Measurements from ENCODE around the gene DIAPH1.

DIAPH1 gene

DNA sequence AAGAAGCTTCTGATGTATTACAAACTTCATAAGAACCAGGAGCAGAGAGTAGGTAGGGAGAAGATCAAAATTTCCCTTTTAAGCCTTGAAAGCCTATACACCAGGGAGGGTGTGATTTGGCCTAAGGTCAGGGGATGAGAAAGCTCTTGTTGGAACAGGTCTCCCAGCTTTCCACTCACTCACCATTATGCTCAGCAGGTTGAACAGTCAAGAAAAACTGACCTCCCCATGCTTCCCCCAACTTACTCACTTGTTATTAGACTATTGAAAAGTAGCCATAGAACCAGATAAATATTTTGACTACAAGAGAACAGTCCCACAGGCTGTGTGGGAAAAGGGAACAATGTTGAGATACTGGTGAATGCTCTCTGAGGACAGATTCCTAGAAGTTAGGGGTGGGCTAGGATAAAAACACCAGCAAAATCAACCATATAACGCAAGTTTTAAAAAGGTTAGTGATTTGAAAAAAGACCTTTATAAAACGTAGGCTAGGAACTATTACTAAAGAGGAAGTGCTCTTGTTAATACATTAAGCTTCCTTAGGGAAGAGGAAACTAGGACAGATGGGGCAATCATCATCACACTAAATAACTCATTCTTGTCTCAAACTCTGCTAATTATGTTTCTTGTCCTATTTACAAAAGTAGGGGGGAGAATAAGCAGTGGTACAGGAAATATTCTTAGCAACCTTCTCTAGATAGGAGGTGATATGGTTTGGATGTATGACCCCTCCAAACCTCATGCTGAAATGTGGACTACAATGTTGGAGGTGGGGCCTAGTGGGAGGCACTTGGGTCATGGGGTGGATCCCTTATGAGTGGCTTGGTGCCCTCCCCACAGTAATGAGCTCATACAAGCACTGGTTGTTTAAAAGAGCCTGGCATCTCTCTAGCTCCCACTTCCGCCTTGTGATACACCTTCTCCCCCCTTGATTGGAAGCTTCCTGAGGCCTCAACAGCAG lies 98.9 kb downstream of the DIAPH1 start:
- DNase-seq (ENCODE audit: low spot score) = no peak

DNA sequence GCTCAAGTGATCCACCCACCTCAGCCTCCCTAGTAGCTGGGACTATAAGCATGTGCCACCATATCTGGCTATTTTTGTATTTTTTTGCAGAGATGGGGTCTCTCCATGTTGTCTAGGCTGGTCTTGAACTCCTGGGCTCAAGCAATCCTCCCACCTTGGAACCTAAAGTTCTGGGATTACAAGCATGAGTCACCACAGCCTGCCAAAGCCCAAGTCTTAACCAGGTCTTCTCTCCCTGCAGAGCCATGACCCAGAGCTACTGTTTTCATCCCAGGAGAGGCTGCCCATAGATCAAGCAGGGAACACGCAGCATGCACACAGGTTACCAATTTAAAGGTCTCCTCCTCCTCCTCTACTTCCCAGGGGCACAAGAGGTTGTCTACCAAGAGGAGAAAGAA lies 100.2 kb downstream of the DIAPH1 start:
- DNase-seq (ENCODE audit: low spot score) = no peak

DNA sequence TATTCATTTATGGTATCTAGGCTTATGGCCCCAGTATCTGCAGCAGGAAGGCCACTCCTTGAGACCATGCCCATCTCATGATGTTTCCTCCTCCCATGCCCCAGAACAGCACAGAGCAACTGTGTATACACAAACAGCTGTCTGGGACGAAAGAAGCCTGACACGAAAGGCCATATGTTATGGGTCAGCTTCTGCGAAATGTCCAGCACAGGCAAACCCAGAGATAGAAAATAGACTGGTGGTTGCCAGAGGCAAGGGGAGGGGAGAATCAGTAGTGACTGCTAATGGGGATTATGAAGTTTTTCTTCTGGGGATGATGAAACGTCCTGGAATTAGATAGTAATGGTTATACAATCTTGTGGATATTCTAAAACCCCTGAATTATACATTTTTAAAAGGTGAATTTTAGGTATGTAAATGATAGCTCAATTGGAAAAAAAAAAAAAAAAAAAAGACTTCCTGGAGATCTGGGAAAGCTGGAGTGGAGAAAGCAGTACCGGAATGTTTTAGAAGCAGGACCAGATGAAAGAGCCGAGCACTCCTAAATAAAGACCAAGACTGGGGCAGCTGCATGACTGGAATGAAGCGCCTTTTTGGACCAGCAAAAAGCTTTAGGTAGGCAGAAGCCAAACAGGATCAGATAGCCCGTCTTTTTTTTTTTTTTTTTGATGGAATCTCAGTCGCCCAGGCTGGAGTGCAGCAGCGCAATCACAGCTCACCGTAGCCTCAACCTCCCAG lies 100.8 kb downstream of the DIAPH1 start:
- no peak for DNase-seq (ENCODE audit: low spot score)

DNA sequence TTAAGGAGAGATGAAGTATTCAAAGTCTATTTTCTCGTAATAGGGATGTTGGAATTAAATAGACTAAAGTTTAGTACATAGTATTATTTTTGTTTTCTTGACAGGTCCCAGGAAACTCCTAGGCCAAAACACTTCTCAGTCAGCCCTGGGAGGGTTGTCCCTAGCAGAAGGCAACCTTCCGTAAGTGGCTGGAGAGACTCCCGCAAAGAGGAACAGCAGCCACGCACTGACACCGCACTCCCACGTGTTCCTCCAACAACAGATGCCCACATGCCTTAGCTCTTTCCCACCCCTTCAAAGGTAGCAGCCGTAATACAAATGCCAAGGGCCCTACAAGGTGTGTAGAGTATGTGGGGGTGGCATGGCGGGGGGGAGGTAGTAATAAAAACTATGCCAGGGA lies 101.5 kb downstream of the DIAPH1 start:
- DNase-seq (ENCODE audit: low spot score) = no peak

DNA sequence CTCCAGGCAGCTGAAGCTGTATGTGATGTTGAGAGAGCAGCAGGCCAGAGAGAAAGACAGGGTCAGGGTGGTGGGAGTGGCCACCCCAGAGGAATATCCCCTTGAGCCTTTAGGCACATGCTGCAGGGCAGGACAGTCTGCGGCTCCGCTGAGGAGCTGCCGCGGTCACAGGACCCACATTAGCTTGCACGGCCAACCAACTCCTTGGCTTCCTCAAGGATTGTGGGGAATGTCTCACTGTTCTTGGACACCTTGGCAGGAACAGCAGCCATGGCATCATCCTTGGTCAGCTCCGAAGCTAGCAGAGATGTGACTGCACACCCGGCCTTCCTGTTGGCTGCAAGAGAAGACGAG lies 102.2 kb downstream of the DIAPH1 start:
- no peak for DNase-seq (ENCODE audit: low spot score)

DNA sequence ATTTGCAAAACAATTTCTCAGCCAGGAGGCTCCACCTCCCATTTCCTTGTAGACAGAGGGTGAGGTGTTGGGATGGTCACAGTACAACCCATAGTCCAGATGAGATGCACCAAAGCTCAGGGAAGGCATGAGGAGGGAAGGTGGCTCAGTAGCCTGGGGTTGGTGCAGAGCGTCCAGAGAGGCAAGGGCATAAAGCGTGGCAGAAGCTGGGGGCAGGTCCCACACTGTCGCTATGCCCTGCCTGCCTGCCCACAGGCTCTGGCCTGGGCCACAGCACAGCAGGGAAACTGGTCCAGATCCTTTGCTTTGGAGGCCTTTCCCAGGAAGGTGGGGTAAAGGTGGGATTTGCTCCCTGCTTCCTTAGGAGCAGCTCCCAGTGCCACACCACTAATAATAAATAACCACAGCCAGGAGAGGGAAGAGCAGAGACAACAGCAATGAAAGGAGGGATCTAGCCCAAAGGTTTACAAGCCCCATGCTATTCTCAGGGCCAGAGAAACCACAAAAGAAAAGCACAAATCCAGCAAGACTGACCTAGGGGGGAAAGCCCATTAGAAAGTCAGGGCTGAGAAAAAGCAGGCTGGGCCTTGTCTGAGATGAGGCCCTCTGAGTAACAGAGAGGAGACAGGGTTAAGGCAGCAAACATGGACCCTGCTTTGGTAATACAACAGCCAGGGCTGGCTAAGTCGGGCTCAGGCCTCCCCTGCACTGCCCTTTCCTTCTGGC lies 102.7 kb downstream of the DIAPH1 start:
- DNase-seq (ENCODE audit: low spot score) = no peak

DNA sequence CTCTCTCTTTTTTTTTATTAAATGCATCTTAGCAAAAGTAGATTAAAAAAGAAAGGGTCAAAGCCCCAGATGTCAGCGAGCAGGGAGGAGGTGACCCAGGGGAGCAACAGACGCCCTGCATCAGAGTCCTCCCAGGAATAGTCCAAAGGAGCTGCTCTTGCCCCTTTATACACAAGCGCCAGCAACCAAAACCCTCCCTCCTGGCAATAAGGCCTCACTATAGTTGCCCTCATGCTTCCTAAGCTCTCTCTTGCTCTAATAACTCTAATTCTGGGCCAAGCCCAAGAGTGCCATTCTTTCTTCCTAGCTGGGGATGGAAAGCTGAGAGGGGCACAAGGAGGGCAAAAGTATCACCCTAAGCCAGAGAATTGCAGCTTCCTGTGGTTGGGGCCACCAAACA lies 103.7 kb downstream of the DIAPH1 start:
- DNase-seq (ENCODE audit: low spot score) = no peak

DNA sequence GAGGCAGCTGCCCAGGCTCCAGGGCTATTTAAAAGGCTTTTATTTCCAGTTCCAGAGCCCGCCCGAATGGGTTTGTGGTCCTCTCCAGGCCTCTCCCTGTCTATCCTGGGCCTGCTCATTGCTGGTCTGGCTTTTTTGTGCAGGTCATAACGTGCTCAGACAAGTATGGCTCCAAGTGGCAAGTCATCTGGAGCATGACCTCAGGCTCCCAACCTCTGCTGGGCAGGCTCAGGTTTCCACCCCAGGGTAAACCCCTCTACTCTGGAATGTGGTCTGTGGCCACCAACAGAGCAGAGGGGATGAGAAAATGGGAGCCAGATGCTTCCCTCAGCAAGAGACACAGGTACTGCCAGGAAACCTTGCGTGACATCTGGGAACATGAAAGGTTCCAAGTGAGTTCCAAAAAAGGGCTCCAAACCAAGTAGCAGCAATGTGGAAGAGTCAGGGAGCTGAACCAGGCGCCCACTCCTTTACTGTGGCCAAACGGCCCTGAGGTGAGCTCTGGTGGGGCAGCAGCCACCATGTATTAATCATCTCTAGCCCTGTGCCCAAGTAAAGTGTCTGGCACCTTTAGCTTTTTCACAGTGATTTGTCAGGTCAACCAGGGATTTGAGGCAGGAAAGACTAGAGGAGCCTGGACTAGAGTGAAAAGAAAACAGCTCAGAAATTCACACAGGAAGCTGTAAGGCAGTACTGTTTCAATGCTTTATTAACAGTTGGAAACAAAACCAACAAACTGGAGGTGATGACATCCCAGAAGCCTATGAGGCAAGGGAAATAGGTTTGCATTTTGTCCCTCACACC lies 104.3 kb downstream of the DIAPH1 start:
- DNase-seq (ENCODE audit: low spot score) = no peak

DNA sequence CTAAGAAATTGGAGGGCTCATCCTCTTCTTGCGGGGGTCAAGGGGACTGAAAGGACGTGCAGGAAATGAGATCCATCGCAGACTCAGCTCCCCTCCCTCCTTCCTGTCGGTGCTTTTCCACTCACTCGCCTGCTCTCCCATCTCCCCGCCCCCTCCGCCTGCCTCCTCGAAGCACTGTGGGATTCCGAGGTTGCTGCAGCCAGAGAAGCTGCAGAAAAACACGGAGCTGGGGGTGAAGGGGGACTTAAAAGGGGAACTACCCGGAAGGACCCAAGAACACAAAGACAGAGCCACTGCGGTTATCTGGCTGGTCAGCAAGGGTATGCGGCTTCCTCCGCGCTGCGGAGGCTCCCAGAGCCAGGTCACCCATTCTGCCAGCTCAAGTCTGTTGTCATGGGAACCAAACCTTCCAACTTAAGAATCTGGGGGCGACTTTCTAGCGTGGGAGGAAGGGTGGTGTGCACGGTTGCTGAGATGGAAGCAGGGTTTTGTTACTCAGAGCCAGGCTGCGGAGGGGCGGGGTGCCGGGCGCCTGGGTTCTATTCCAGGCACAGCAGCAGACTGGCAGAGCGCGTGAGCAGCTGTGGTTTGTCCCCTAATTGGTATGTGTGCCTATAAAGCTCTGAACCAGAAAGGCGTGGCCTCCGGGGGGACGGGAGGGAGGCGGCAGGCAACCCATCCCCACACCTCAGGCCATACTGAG lies 105.0 kb downstream of the DIAPH1 start:
- peak; percentile 78 for DNase-seq (ENCODE audit: low spot score)

DNA sequence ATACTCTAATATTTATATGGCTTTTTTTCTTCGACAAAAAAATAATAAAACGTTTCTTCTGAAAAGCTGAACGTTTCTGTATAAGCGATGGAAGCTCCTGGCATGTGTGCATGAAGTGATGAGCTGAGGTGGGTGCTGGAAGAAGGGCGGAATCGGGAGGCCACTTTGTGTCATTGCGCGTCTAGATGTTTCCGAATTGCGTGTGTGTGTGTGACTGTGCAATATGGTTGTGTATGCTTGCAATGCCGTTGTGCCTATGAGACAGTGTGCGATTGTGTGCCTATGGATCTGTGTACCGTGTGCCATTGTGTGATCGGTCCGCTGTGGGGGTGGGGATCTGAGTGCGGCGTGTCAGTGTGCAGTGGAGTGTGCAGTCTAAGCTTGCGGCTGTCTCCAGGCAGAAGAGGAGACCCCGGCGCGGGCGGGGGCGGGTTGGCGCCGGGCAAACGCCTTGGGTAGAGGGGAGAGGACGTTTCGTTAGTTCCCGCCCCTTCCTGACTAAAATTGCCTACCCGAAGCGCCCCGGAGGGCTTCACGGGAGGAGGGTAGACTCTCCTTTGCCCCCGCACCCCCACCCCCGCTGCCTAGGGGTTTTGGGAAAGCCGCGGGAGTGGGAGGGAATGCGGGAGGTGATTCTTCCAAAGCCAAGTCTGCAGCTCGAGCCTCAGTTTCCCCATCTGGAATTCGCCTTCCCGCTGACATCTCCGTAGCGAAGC lies 105.7 kb downstream of the DIAPH1 start:
- peak; percentile 61 for DNase-seq (ENCODE audit: low spot score)

DNA sequence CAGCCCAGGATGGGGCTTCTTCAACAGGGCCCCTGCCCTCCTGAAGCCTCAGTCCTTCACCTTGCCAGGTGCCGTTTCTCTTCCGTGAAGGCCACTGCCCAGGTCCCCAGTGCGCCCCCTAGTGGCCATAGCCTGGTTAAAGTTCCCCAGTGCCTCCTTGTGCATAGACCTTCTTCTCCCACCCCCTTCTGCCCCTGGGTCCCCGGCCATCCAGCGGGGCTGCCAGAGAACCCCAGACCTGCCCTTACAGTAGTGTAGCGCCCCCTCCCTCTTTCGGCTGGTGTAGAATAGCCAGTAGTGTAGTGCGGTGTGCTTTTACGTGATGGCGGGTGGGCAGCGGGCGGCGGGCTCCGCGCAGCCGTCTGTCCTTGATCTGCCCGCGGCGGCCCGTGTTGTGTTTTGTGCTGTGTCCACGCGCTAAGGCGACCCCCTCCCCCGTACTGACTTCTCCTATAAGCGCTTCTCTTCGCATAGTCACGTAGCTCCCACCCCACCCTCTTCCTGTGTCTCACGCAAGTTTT lies 106.3 kb downstream of the DIAPH1 start:
- DNase-seq (ENCODE audit: low spot score) = peak; percentile 42

DNA sequence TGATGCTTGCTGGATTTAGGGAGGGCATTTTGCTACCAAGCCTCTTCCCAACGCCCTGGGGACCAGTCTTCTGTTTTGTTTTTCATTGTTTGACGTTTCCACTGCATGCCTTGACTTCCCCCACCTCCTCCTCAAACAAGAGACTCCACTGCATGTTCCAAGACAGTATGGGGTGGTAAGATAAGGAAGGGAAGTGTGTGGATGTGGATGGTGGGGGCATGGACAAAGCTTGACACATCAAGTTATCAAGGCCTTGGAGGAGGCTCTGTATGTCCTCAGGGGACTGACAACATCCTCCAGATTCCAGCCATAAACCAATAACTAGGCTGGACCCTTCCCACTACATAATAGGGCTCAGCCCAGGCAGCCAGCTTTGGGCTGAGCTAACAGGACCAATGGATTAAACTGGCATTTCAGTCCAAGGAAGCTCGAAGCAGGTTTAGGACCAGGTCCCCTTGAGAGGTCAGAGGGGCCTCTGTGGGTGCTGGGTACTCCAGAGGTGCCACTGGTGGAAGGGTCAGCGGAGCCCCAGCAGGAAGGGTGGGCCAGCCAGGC lies 107.0 kb downstream of the DIAPH1 start:
- no peak for DNase-seq (ENCODE audit: low spot score)

DNA sequence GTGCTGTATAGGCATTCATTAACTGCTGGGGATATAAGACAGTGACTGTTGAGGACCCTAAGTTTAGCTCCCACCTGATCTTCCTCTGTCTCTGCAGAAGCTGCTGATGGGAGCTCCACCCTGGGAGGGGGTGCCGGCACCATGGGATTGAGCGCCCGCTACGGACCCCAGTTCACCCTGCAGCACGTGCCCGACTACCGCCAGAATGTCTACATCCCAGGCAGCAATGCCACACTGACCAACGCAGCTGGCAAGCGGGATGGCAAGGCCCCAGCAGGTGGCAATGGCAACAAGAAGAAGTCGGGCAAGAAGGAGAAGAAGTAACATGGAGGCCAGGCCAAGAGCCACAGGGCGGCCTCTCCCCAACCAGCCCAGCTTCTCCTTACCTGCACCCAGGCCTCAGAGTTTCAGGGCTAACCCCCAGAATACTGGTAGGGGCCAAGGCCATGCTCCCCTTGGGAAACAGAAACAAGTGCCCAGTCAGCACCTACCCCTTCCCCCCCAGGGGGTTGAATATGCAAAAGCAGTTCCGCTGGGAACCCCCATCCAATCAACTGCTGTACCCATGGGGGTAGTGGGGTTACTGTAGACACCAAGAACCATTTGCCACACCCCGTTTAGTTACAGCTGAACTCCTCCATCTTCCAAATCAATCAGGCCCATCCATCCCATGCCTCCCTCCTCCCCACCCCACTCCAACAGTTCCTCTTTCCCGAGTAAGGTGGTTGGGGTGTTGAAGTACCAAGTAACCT lies 107.8 kb downstream of the DIAPH1 start:
- no peak for DNase-seq (ENCODE audit: low spot score)

DNA sequence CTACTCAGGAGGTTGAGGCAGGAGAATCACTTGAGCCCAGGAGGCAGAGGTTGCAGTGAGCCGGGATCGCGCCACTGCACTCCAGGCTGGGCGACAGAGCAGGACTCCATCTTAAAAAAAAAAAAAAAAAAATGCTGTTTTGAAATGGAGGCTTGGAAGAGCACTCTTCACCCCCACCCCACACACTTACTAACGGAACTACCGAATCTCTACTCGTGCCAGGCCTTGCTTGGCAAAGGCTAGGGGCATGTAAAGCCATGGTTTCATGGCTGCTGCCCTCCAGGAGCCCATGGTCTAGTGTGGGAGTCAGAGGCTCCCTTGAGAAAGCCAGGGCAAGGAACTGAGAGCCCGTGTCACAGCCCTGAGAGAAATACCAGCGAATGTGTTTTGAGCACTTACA lies 108.6 kb downstream of the DIAPH1 start:
- DNase-seq (ENCODE audit: low spot score) = no peak

DNA sequence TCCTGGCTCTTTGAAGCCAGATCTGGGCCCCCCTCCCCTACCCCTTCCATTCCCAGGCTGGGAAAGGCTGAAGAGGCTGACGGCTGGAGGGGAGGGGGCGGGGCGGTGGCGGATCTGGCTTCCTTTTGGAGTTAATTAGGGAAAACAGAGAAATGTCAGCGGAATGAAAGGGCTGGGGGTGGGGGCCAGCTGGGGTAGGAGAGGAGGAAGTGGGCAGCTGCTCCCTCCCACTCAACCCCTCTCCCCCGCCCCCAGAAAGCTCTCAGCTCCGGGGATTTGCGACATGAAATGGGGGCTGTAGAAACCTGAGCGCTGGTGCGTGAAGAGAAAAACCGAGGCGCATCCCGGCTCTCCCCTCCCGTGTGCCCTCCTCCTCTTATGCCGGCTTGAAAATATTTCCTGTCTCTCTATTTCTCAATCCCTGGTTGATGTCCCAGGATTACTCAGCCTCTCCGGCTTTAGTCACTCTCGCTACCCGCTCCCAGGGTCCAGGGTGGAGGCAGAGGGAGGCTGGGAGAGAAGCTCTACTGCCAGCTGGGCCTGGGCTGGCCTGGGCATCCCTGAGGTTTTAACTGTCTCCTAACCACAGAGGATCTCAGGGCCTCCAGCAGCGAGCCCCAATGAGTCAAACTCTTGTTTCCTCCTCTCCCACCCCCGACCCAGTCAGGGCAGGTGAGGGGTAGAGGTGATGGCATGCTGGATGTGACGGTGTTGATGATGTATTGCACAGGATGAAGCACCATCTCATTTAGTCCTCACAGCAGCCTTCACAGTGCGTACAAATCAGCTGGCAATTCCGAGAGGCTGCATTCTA lies 109.8 kb downstream of the DIAPH1 start:
- DNase-seq (ENCODE audit: low spot score) = peak; percentile 71

DNA sequence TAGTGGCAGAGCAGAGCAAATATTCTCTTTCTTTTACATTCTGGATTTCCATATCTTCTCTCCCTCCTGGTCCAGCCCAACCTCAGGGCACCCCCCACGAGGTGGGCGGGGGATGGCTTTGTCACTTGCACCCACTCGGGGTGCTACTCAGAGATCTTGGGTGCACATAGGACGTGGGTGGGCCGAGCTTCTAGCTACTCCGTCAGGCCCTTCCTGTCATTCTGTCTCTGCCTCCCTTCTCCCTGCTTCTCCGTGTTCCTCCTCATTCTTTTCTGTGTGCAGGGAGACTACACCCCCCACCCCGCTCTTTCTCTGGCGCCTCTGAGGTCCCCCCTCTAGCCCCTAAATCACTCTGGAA lies 110.4 kb downstream of the DIAPH1 start:
- DNase-seq (ENCODE audit: low spot score) = no peak

DNA sequence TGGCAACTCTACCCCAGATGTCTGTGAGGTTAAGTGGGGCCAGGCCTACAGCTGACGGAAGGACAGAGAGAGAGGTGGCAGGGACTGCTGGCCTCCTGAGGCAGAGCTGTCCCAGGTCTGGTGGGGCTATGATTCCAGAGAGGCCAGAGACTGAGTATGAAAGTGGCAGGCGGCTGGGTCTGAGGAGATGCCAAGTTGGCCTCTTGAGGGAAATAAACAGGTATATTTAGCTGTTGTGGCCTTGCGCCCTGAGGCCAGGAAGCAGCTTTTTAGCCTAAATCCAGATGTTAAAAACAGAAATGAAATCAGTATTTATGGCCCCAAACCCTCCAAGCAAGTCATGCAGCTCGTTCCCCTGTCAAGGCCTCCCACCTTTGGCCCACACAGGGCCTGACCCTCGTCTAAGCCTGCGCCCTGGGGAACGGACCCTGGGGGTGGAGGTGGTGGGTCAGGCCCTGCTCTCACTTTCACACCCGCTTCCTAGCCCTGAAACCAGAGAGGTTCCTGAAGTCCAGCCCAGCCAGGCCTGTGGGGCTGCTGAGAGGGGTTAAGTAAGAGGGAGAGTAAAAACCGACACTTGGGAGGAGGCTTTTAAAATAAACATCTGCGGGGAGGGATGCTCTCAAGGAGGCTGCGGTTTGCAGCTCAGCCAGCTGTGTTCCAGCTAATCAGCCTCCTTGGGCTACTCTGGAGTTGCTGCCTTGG lies 111.3 kb downstream of the DIAPH1 start:
- DNase-seq (ENCODE audit: low spot score) = no peak
